ENCODE data around the gene PCSK1N. TPM values are rescaled to one million over a fixed set of nuclear protein-coding genes. Genes with fewer than 3 reads are reported as not detected.

Gene PCSK1N
- total and polyA plus RNA-seq, 2 of the 13 experiments (the other 11 are each of a cell fraction or from before 2014, with no cell fraction given): 4.5 to 14.0 TPM

GRCh38 chrX:48852857-48853256, 17.4 kb upstream of the PCSK1N start:
- Histone ChIP-seq H3K9ac (ENCODE audit: insufficient read depth, low read depth, low read length) (no peak overlapping the region), H3K4me1 (ENCODE audit: insufficient read depth, low read length) (peaks cover 23% of the 10 kb centered on the region; the same call in 1 of the 2 replicates), H3K36me3 (replicated peaks in 1 of 2; ENCODE audit: control insufficient read depth in 1 of 2, insufficient read depth in 2 of 2, low read length in 2 of 2) (no peaks in the 10 kb centered on the region), H3K27me3 (ENCODE audit: control insufficient read depth in 1 of 2, insufficient read depth in 2 of 2, low read length in 2 of 2) (no peaks in the 10 kb centered on the region), H3K4me3 (replicated peaks in 1 of 3; ENCODE audit: insufficient read depth in 1 of 3, low read depth in 2 of 3, low read length in 3 of 3) (no peak overlapping the region), H4K20me1 (ENCODE audit: insufficient read depth, low read length) (no peaks in the 10 kb centered on the region), H2AFZ (ENCODE audit: low read length) (no peak overlapping the region), H3K79me2 (ENCODE audit: insufficient read depth, low read length) (no peaks in the 10 kb centered on the region), H3K27ac (ENCODE audit: extremely low read length, insufficient read depth, low read length) (no peak overlapping the region), H3K4me2 (ENCODE audit: low read depth, low read length) (no peak overlapping the region), H3K9me3 (ENCODE audit: low read length) (no peaks in the 10 kb centered on the region)
- ATAC-seq (no peak), FAIRE-seq (no peak), DNase-seq (ENCODE audit: low spot score) (no peak)
- BruUV-seq (replicated peaks): no TSS peak
- WGBS (ENCODE audit: low lambda C conversion rate): 60% methylated on average over 3 of the region's 7 CpGs
- ChIA-PET POLR2A (interaction anchor here (1.1 kb wide), 1 partner anchor 45 kb away, joined by 3 read pairs; the partner anchor contains the start of genes PQBP1 and TIMM17B), CTCF (ENCODE audit: low intra/inter-chr PET ratio, low total read pairs) (no interaction called here)
- TF ChIP-seq ZNF572 (CRISPR knock-in tag; IDR thresholded peaks at IDR 0.05) (no peak), ZSCAN25 (CRISPR knock-in tag; IDR thresholded peaks at IDR 0.05) (no peak), SNAPC4 (CRISPR knock-in tag; IDR thresholded peaks at IDR 0.05) (no peak), HOXA5 (CRISPR knock-in tag; IDR thresholded peaks at IDR 0.05) (no peak), RORA (CRISPR knock-in tag; IDR thresholded peaks at IDR 0.05) (no peak), CENPX (CRISPR knock-in tag; IDR thresholded peaks at IDR 0.05) (no peak), NFE2 (CRISPR knock-in tag; IDR thresholded peaks at IDR 0.05) (no peak), FOXK1 (CRISPR knock-in tag; IDR thresholded peaks at IDR 0.05; ENCODE audit: borderline replicate concordance, low read depth) (no peak), ATRX (CRISPR knock-in tag; IDR thresholded peaks at IDR 0.05; ENCODE audit: borderline replicate concordance) (no peak), TGIF2 (CRISPR knock-in tag; IDR thresholded peaks at IDR 0.05) (no peak), ZNF367 (CRISPR knock-in tag; IDR thresholded peaks at IDR 0.05; ENCODE audit: borderline replicate concordance) (no peak), ZFX (CRISPR knock-in tag; IDR thresholded peaks at IDR 0.05; ENCODE audit: low read depth) (no peak), GMEB1 (CRISPR knock-in tag; IDR thresholded peaks at IDR 0.05; ENCODE audit: borderline replicate concordance) (no peak), JDP2 (CRISPR knock-in tag; IDR thresholded peaks at IDR 0.05; ENCODE audit: borderline replicate concordance) (no peak), MZF1 (CRISPR knock-in tag; IDR thresholded peaks at IDR 0.05; ENCODE audit: borderline replicate concordance) (no peak)
- intact Hi-C loops (cut with micrococcal nuclease; ENCODE audit: unreplicated experiment): no loop called here
- in situ Hi-C loops (cut with HindIII; ENCODE audit: extremely low pct_ligation_motif_present, low pct_unique_long_range_greater_than_20kb): no loop called here
